Kidney tubule cell (primary cell): Measurements from ENCODE around the gene CNTNAP5.
"Not testable (repeated sequence)": the region's sequence is repeated elsewhere in the genome, so short reads cannot be mapped to it uniquely, and the experiment has no call there.

Experiments
- DNase-seq: peaks from one replicate; pipeline ENCODE4 v3.0.0-alpha.2; 2018; ENCODE audit warnings: low spot score

The CNTNAP5 gene

GRCh38 chr2:124320051-124320688 lies 295.1 kb downstream of the CNTNAP5 start:
- no peak for DNase-seq

GRCh38 chr2:124323321-124323720 lies 298.2 kb downstream of the CNTNAP5 start:
- peak; percentile 29 for DNase-seq

GRCh38 chr2:124325667-124326440 lies 300.8 kb downstream of the CNTNAP5 start:
- DNase-seq: no peak

- no peak for DNase-seq
Measured at GRCh38 chr2:124327303-124327702, 302.2 kb downstream of the CNTNAP5 start.

GRCh38 chr2:124328397-124328796 lies 303.3 kb downstream of the CNTNAP5 start:
- no peak for DNase-seq

GRCh38 chr2:124333784-124334183 lies 308.7 kb downstream of the CNTNAP5 start:
- DNase-seq: peak; percentile 38

GRCh38 chr2:124335058-124335457 lies 310.0 kb downstream of the CNTNAP5 start:
- no peak for DNase-seq

- DNase-seq: peak; percentile 13
Measured at GRCh38 chr2:124339709-124340108, 314.6 kb downstream of the CNTNAP5 start.

- DNase-seq: no peak
Measured at GRCh38 chr2:124343827-124344498, 318.9 kb downstream of the CNTNAP5 start.

- no peak for DNase-seq
Measured at GRCh38 chr2:124347209-124347608, 322.1 kb downstream of the CNTNAP5 start.

- no peak for DNase-seq
Measured at GRCh38 chr2:124353656-124354055, 328.6 kb downstream of the CNTNAP5 start.

- DNase-seq: no peak
Measured at GRCh38 chr2:124354466-124354865, 329.4 kb downstream of the CNTNAP5 start.

- not testable (repeated sequence) for DNase-seq
Measured at GRCh38 chr2:124361966-124362365, 336.9 kb downstream of the CNTNAP5 start.

GRCh38 chr2:124369181-124369580 lies 344.1 kb downstream of the CNTNAP5 start:
- DNase-seq: no peak

GRCh38 chr2:124380221-124380749 lies 355.2 kb downstream of the CNTNAP5 start:
- DNase-seq: no peak

GRCh38 chr2:124382067-124382618 lies 357.1 kb downstream of the CNTNAP5 start:
- DNase-seq: no peak

GRCh38 chr2:124395961-124396360 lies 370.9 kb downstream of the CNTNAP5 start:
- DNase-seq: no peak

GRCh38 chr2:124402274-124402673 lies 377.2 kb downstream of the CNTNAP5 start:
- DNase-seq: no peak

- DNase-seq: not testable (repeated sequence)
Measured at GRCh38 chr2:124407836-124408534, 382.9 kb downstream of the CNTNAP5 start.

- no peak for DNase-seq
Measured at GRCh38 chr2:124424074-124424473, 399.0 kb downstream of the CNTNAP5 start.

- DNase-seq: no peak
Measured at GRCh38 chr2:124426122-124426521, 401.0 kb downstream of the CNTNAP5 start.

- no peak for DNase-seq
Measured at GRCh38 chr2:124426625-124427024, 401.5 kb downstream of the CNTNAP5 start.
